DLD1 (cell line): ENCODE data around the gene NBPF9.
"Not testable (repeated sequence)": the region's sequence is repeated elsewhere in the genome, so short reads cannot be mapped to it uniquely, and the experiment has no call there.

ENCODE experiments used
- in situ Hi-C: cut with HindIII; loops from 2 replicates; pipeline ENCODE4 v1.10.0; 2017; ENCODE audit warnings: low sequenced_read_pairs

Gene NBPF9, protein sequence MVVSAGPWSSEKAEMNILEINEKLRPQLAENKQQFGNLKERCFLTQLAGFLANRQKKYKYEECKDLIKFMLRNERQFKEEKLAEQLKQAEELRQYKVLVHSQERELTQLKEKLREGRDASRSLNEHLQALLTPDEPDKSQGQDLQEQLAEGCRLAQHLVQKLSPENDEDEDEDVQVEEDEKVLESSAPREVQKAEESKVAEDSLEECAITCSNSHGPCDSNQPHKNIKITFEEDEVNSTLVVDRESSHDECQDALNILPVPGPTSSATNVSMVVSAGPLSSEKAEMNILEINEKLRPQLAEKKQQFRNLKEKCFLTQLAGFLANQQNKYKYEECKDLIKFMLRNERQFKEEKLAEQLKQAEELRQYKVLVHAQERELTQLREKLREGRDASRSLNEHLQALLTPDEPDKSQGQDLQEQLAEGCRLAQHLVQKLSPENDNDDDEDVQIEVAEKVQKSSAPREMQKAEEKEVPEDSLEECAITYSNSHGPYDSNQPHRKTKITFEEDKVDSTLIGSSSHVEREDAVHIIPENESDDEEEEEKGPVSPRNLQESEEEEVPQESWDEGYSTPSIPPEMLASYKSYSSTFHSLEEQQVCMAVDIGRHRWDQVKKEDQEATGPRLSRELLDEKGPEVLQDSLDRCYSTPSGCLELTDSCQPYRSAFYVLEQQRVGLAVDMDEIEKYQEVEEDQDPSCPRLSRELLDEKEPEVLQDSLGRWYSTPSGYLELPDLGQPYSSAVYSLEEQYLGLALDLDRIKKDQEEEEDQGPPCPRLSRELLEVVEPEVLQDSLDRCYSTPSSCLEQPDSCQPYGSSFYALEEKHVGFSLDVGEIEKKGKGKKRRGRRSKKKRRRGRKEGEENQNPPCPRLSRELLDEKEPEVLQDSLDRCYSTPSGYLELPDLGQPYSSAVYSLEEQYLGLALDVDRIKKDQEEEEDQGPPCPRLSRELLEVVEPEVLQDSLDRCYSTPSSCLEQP (N-terminal part only)

GRCh38 chr1:149103109-149104081 lies at the start of gene NBPF9:
TSS of gene NBPF9 (minus strand) at chr1:149103551. CDS start at chr1:149082139, 21,412 bp downstream.
- in situ Hi-C loops: not testable (repeated sequence)

- in situ Hi-C loops: not testable (repeated sequence)
Observed at GRCh38 chr1:149149909-149150308, 46.6 kb upstream of the NBPF9 start.

GRCh38 chr1:149137585-149137984 lies 34.2 kb upstream of the NBPF9 start:
- in situ Hi-C loops: not testable (repeated sequence)

GRCh38 chr1:149130938-149131337 lies 27.6 kb upstream of the NBPF9 start:
- in situ Hi-C loops: not testable (repeated sequence)

DNA sequence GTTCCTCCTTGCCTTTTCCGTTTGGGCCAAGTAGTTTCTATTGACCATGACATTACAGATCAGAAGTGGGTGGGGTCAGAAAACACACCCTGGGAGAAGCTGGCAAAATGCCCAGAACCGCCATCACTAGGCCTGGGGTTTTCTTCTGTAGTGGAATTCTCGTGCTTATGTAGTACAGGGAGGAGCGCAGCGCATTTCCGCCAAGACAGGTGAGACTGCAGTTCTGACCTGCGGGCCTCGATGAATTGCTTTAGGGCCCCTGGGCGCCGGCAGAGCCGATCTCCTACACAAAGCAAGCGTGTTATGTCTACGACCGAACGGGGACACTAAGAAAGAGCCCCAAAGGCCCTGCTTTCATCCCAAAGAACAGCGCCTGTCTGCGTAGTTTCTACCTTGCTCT lies 25.9 kb upstream of the NBPF9 start:
- in situ Hi-C loops: not testable (repeated sequence)

GRCh38 chr1:149126555-149127145 lies 23.3 kb upstream of the NBPF9 start:
- in situ Hi-C loops: not testable (repeated sequence)

DNA sequence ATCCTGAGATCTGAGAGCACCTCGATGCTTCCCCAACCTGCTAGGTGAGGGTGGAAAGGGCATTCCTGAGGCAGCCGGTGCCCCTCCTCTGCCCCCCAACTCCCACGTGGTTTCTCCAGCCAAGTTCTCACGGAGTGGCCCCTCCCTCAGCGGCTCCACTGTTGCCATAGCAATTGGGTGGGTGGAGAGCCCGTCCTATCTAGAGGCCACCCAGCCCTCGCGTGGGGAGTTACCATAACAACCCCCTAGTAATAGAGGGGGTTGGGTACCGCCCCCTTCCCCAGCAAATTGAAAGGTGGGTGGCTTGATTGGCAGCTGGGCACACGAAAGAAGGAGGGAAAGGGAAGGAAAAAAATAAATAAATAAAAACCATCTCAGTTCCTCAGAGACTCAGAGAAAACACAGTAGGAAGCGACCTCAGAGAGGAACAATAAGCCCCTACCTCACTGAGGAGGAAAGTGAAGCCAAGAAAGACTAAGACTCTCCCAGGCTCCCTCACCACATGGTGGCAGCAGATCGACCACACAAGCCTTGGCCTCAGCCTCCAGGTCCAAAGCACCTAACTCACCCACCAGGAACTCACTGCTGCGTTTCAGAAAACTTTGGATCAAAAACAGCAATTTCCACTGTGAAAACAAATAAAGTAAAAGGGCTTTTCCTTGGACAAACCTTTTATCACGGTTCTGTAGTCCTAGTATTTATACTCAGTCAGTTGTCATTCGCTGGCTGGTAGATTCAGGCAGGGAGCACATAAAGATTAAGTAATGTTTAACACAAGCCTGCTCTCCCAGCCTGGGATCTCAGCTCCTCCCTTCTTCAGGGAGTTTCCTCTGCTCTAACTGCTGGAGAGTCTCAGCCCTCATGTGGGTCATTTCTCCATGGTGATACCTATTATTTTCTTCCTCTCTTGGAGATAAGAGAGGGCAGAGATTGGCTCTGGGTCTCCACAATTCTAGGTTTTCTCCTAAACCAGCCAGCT lies 20.9 kb upstream of the NBPF9 start:
- in situ Hi-C loops: not testable (repeated sequence)

DNA sequence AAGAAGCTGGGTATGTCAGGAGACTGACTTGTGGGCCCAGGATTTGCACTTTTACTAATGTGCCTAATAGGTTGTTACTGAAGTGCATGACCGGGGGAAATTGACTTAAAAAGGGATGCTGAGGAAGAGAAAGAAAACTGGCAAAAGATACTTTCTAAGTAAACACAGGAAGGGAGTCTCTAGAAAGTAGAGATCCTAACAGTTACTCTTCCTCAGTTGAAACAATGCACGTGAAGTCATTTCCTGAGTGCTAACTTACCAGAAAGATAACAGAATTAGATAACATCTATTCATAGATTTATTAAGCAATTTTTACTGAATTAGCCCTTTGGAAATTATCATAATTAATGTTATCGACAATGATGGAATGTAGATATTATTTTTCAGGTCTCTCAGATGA lies 9.5 kb upstream of the NBPF9 start:
- in situ Hi-C loops: not testable (repeated sequence)

DNA sequence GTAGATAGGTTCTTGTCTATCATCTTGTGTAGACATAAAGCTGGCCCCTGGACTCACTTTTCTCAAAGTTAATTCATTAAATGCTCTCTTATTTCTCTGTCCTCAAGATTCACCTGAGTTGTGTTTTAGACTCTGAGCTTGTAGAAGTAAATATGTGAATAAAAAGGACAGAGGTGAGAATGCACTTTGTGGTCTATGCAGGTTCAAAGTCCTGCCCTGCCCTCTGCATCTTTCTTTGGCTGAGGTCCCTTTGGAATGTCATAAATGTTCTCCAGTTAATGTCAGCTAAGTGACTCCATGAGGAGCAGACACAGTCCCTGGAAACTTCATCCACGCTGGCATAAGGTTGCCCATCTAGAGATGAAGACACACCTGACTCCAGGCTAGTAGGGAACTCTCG lies 7.0 kb upstream of the NBPF9 start:
- in situ Hi-C loops: not testable (repeated sequence)

- in situ Hi-C loops: not testable (repeated sequence)
Observed at GRCh38 chr1:149102574-149102973, 777 bp downstream of the NBPF9 start.

DNA sequence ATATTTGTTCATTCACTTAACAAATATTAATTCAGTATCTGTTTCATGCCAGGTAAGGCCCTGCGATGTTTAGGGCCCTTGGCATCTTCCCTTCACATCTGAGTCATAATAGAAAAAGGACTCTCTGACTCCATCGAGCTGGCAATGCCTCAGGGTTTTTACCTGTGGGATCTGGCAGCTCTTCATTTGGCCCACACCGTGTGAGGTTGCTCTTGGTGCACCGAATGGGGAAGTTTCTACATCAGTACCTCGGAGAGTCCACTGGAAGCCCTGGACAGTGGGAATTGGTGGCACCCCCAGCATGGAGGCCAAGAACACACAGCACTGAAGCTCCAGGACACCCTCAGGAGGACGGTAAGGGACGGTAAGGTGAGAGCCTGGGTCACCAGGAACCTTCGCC lies 5.1 kb downstream of the NBPF9 start:
- in situ Hi-C loops: not testable (repeated sequence)

GRCh38 chr1:149093155-149093554 lies 10.2 kb downstream of the NBPF9 start:
- in situ Hi-C loops: not testable (repeated sequence)

- in situ Hi-C loops: not testable (repeated sequence)
Observed at GRCh38 chr1:149075505-149076127, 27.7 kb downstream of the NBPF9 start.

DNA sequence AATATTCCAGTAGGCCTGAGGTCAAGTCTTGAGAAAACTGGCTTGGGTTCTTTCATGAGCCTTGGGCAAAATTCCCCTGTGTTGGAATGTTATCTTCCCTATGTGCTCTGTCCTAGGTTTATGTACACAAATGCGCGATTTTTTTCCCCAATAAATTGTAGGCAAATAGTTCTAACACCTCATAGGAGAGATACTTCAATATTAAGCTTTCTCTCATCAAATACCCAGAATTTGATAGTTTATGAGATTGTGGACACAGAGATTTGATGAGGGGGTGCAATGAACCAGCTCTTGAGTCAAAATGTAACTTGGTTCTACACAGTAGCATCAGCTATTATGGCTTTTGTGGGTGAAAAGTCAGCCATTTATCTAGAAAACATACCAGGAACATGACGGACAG lies 38.7 kb downstream of the NBPF9 start:
- in situ Hi-C loops: not testable (repeated sequence)

- in situ Hi-C loops: not testable (repeated sequence)
Observed at GRCh38 chr1:149043056-149043455, 60.3 kb downstream of the NBPF9 start.

DNA sequence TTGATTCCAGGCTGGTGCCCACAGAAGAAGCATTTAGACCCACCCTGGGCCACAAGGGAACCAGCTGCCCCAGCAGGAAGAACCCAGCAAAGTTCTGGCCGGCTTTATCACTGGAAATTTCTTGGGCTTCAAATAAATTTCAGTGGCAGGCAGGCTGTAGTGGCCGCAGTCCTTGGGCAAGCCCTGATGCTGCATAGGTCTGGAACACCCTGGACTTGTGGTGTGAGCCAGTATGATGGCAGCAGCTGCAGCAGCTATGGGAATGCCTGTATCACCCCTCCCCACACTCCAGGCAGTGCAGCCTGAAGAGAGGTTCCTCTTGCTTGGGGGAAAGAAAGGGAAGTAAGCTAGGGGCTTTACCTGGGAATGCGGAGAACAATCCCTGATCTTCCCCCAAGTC lies 69.4 kb downstream of the NBPF9 start:
- in situ Hi-C loops: not testable (repeated sequence)

GRCh38 chr1:149024327-149024726 lies 79.0 kb downstream of the NBPF9 start:
- in situ Hi-C loops: not testable (repeated sequence)

GRCh38 chr1:149018577-149018976 lies 84.8 kb downstream of the NBPF9 start:
- in situ Hi-C loops: not testable (repeated sequence)
